Measurements from ENCODE around the gene CDH23. TPM values are rescaled to one million over a fixed set of nuclear protein-coding genes. Genes with fewer than 3 reads are reported as not detected.

Gene CDH23
- total RNA-seq, 4 donors from 2014 or later: 0.57 to 5.9 (median 1.0) TPM

- intact Hi-C loops (cut with DNase I): no loop called here
- DNase-seq: no peak
- no peaks in the 10 kb centered on the region for H3K9me3 ChIP-seq
- TF ChIP-seq POLR2A (IDR thresholded peaks at IDR 0.05) (no peak), CTCF (IDR thresholded peaks at IDR 0.05) (no peak)
- H3K36me3 ChIP-seq: peaks cover 0 to 4% (median 0%) of the 10 kb centered on the region in 3 donors
- H3K27me3 ChIP-seq: no peaks in the 10 kb centered on the region
- no peak overlapping the region for H3K4me3 ChIP-seq
- whole genome bisulfite sequencing, 2 donors: 83 to 89% methylated on average over 1 of the region's 1 CpG
- H3K4me1 ChIP-seq: no peaks in the 10 kb centered on the region
- no peak overlapping the region for H3K27ac ChIP-seq
Observed at GRCh38 chr10:71368176-71368575, 28.5 kb upstream of the CDH23 start.

- Histone ChIP-seq H3K36me3 (peaks cover 0 to 4% (median 0%) of the 10 kb centered on the region in 3 donors), H3K4me1 (no peaks in the 10 kb centered on the region), H3K27ac (no peak overlapping the region), H3K4me3 (no peak overlapping the region), H3K9me3 (no peaks in the 10 kb centered on the region), H3K27me3 (no peaks in the 10 kb centered on the region)
- 41 to 47% methylated on average over 1 to 2 of the region's 2 CpGs for WGBS, 2 donors
- TF ChIP-seq CTCF (IDR thresholded peaks at IDR 0.05) (no peak), POLR2A (IDR thresholded peaks at IDR 0.05) (no peak)
- intact Hi-C loops (cut with DNase I): no loop called here
- DNase-seq: no peak
Observed at GRCh38 chr10:71368643-71369042, 28.1 kb upstream of the CDH23 start.

- WGBS, 2 donors: 57 to 83% methylated on average over 1 of the region's 1 CpG
- Histone ChIP-seq H3K36me3 (peaks cover 0 to under 1% (median 0%) of the 10 kb centered on the region in 3 donors), H3K4me3 (no peak overlapping the region), H3K27ac (no peak overlapping the region), H3K4me1 (no peaks in the 10 kb centered on the region), H3K9me3 (no peaks in the 10 kb centered on the region), H3K27me3 (no peaks in the 10 kb centered on the region)
- TF ChIP-seq CTCF (IDR thresholded peaks at IDR 0.05): no peak
- TF ChIP-seq POLR2A (IDR thresholded peaks at IDR 0.05): no peak
- intact Hi-C loops (cut with DNase I): no loop called here
- no peak for DNase-seq
Observed at GRCh38 chr10:71369602-71370001, 27.1 kb upstream of the CDH23 start.

- H3K4me3 ChIP-seq: no peak overlapping the region
- H3K27me3 ChIP-seq: no peaks in the 10 kb centered on the region
- 74 to 80% methylated on average over 3 of the region's 3 CpGs for WGBS, 2 donors
- no peaks in the 10 kb centered on the region for H3K4me1 ChIP-seq
- no peak overlapping the region for H3K27ac ChIP-seq
- TF ChIP-seq CTCF (IDR thresholded peaks at IDR 0.05) (no peak), POLR2A (IDR thresholded peaks at IDR 0.05) (no peak)
- H3K36me3 ChIP-seq: no peaks in the 10 kb centered on the region
- no peaks in the 10 kb centered on the region for H3K9me3 ChIP-seq
- intact Hi-C loops (cut with DNase I): no loop called here
- no peak for DNase-seq
Observed at GRCh38 chr10:71370031-71370430, 26.7 kb upstream of the CDH23 start.

- intact Hi-C loops (cut with DNase I): no loop called here
- peaks cover 1 to 8% (median 3%) of the 10 kb centered on the region in 3 donors for H3K4me1 ChIP-seq
- H3K4me3 ChIP-seq: no peak overlapping the region
- 56 to 63% methylated on average over 6 of the region's 6 CpGs for WGBS, 2 donors
- H3K9me3 ChIP-seq: no peaks in the 10 kb centered on the region
- no peaks in the 10 kb centered on the region for H3K27me3 ChIP-seq
- no peak for TF ChIP-seq CTCF (IDR thresholded peaks at IDR 0.05)
- no peak for TF ChIP-seq POLR2A (IDR thresholded peaks at IDR 0.05)
- no peaks in the 10 kb centered on the region for H3K36me3 ChIP-seq
- H3K27ac ChIP-seq: peak overlapping the region in 2 of 4 donors; percentile 21 to 53
- DNase-seq: no peak
Observed at GRCh38 chr10:71371750-71372166, 25.0 kb upstream of the CDH23 start.
